MCF 10A (cell line): Measurements from ENCODE around the gene FOXP2. TPM values are rescaled to one million over a fixed set of nuclear protein-coding genes. Genes with fewer than 3 reads are reported as not detected.
A peak's percentile ranks its signal among the peaks of the same experiment; 100 is the strongest.
"Not testable (repeated sequence)": the region's sequence is repeated elsewhere in the genome, so short reads cannot be mapped to it uniquely, and the experiment has no call there.

Experiments used
- BruUV-seq: library from RNA; stranded (reverse); fragments of 400-500 nt; replicated peaks from 2 replicates; lab custom pipeline; 2021; lab: Mats Ljungman, UMichigan
- CTCF ChIA-PET: fragments of 300-600 bp; sonication (Branson Sonifier 250); formaldehyde crosslinking; extraction: SDS; loops from one replicate; lab custom pipeline; 2021; ENCODE audit warnings: antibody characterized with exemption, inconsistent platforms; lab: Yijun Ruan, JAX
- POLR2A ChIA-PET: fragments of 300-600, 350-650 bp; sonication (Branson Sonifier 250); formaldehyde crosslinking; extraction: SDS; loops from one replicate; lab custom pipeline; 2020; ENCODE audit warnings: antibody characterized with exemption, inconsistent platforms; lab: Yijun Ruan, JAX
- DNase-seq: peaks from one replicate; pipeline ENCODE4 v3.0.0-alpha.2; 2018; ENCODE audit not compliant: unreplicated experiment
- H3K27ac Mint-ChIP-seq: one replicate; pipeline ENCODE4 v1.8.0; 2022; ENCODE audit warnings: mild to moderate bottlenecking, low read depth, mixed read lengths; ENCODE audit not compliant: unreplicated experiment
- H3K27me3 Mint-ChIP-seq: one replicate; pipeline ENCODE4 v1.8.0; 2022; ENCODE audit warnings: mixed read lengths; ENCODE audit not compliant: insufficient read depth, unreplicated experiment
- H3K36me3 Mint-ChIP-seq: one replicate; pipeline ENCODE4 v1.8.0; 2022; ENCODE audit warnings: mild to moderate bottlenecking, moderate library complexity, mixed read lengths; ENCODE audit not compliant: insufficient read depth, unreplicated experiment
- H3K4me1 Mint-ChIP-seq: one replicate; pipeline ENCODE4 v1.8.0; 2022; ENCODE audit warnings: mixed read lengths; ENCODE audit not compliant: insufficient read depth, unreplicated experiment
- H3K4me3 Mint-ChIP-seq: one replicate; pipeline ENCODE4 v1.8.0; 2022; ENCODE audit warnings: mild to moderate bottlenecking, moderate library complexity, mixed read lengths; ENCODE audit not compliant: unreplicated experiment
- H3K9me3 Mint-ChIP-seq: one replicate; pipeline ENCODE4 v1.8.0; 2022; ENCODE audit warnings: mixed read lengths; ENCODE audit not compliant: unreplicated experiment
- CTCF ChIP-seq: fragments of 200-600 bp; IDR thresholded peaks from one replicate; pipeline ENCODE4 v1.8.0; 2022; ENCODE audit warnings: antibody characterized with exemption, mild to moderate bottlenecking; ENCODE audit not compliant: unreplicated experiment
- intact Hi-C: fragments of 100-400 bp; cut with micrococcal nuclease; formaldehyde crosslinking; loops from 2 replicates; pipeline ENCODE4 v1.14.1; 2022
- total RNA-seq: library from RNA; stranded (reverse); gene quantifications from 2 replicates; pipeline ENCODE4 v1.2.3, GENCODE V29; 2022

The FOXP2 gene
- total RNA-seq, 1 experiment from 2014 or later, result not detected

- TF ChIP-seq CTCF, result no peak
- no peaks in the 10 kb centered on the region for H3K9me3 Mint-ChIP-seq
- intact Hi-C loops, result no loop called here
- no peaks in the 10 kb centered on the region for H3K36me3 Mint-ChIP-seq
- peak; percentile 27 for DNase-seq
- no peak overlapping the region for H3K27ac Mint-ChIP-seq
- no TSS peak for BruUV-seq
- ChIA-PET CTCF (no interaction called here), POLR2A (no interaction called here)
- H3K4me1 Mint-ChIP-seq, result no peaks in the 10 kb centered on the region
- H3K27me3 Mint-ChIP-seq, result peaks cover 49% of the 10 kb centered on the region
- H3K4me3 Mint-ChIP-seq, result no peak overlapping the region
Measured at GRCh38 chr7:114481999-114482398, 67.4 kb downstream of the FOXP2 start.

GRCh38 chr7:114484226-114484625 lies 69.6 kb downstream of the FOXP2 start:
- CTCF ChIA-PET, result no interaction called here

GRCh38 chr7:114487174-114487573 lies 72.6 kb downstream of the FOXP2 start:
- Mint-ChIP-seq H3K4me3 (no peak overlapping the region), H3K36me3 (no peaks in the 10 kb centered on the region), H3K27me3 (peaks cover 23% of the 10 kb centered on the region), H3K9me3 (peaks cover 9% of the 10 kb centered on the region), H3K27ac (no peak overlapping the region), H3K4me1 (no peaks in the 10 kb centered on the region)
- DNase-seq, result no peak
- no peak for TF ChIP-seq CTCF
- ChIA-PET POLR2A (no interaction called here), CTCF (no interaction called here)
- BruUV-seq, result no TSS peak
- intact Hi-C loops, result no loop called here

More at GRCh38 chr7:114484226-114484625, 69.6 kb downstream of the FOXP2 start:
- no peak for TF ChIP-seq CTCF
- no peaks in the 10 kb centered on the region for H3K36me3 Mint-ChIP-seq
- POLR2A ChIA-PET, result interaction anchor here (0.6 kb wide), 1 partner anchor 57 kb away, joined by 3 read pairs; no protein-coding TSS in a partner anchor
- H3K4me3 Mint-ChIP-seq, result no peak overlapping the region
- no peak for DNase-seq
- H3K9me3 Mint-ChIP-seq, result peaks cover 9% of the 10 kb centered on the region
- peaks cover 42% of the 10 kb centered on the region for H3K27me3 Mint-ChIP-seq
- intact Hi-C loops, result no loop called here
- no peaks in the 10 kb centered on the region for H3K4me1 Mint-ChIP-seq
- BruUV-seq, result no TSS peak
- H3K27ac Mint-ChIP-seq, result no peak overlapping the region

GRCh38 chr7:114488696-114489095 lies 74.1 kb downstream of the FOXP2 start:
- ChIA-PET CTCF (no interaction called here), POLR2A (no interaction called here)
- Mint-ChIP-seq H3K4me3 (no peak overlapping the region), H3K9me3 (peaks cover 9% of the 10 kb centered on the region), H3K4me1 (no peaks in the 10 kb centered on the region), H3K27me3 (peaks cover 23% of the 10 kb centered on the region), H3K36me3 (no peaks in the 10 kb centered on the region), H3K27ac (no peak overlapping the region)
- intact Hi-C loops, result no loop called here
- no peak for TF ChIP-seq CTCF
- BruUV-seq, result no TSS peak
- DNase-seq, result no peak

GRCh38 chr7:114497491-114497890 lies 82.9 kb downstream of the FOXP2 start:
- DNase-seq, BruUV-seq, CTCF ChIA-PET, H3K36me3 Mint-ChIP-seq, H3K4me1 Mint-ChIP-seq, intact Hi-C loops, H3K9me3 Mint-ChIP-seq, H3K27ac Mint-ChIP-seq, POLR2A ChIA-PET, H3K4me3 Mint-ChIP-seq: not testable (repeated sequence)
- H3K27me3 Mint-ChIP-seq, result peaks cover 20% of the 10 kb centered on the region
